Amniotic stem cell (primary cell): Measurements from ENCODE around the gene MYO16.

ENCODE experiments used
- DNase-seq: peaks from one replicate; lab custom pipeline; 2025; lab: John Stamatoyannopoulos, UW

The MYO16 gene

GRCh38 chr13:109243311-109243951 lies 614.0 kb downstream of the MYO16 start:
- peak; percentile 49 for DNase-seq

GRCh38 chr13:109244566-109244965 lies 615.2 kb downstream of the MYO16 start:
- DNase-seq: no peak

- no peak for DNase-seq
Observed at GRCh38 chr13:109246001-109246400, 616.6 kb downstream of the MYO16 start.

GRCh38 chr13:109249780-109250528 lies 620.5 kb downstream of the MYO16 start:
- no peak for DNase-seq

GRCh38 chr13:109251956-109252355 lies 622.5 kb downstream of the MYO16 start:
- DNase-seq: no peak

GRCh38 chr13:109253316-109253715 lies 623.9 kb downstream of the MYO16 start:
- DNase-seq: no peak

GRCh38 chr13:109254274-109254673 lies 624.9 kb downstream of the MYO16 start:
- no peak for DNase-seq

GRCh38 chr13:109255141-109255856 lies 625.9 kb downstream of the MYO16 start:
- DNase-seq: no peak

- DNase-seq: peak; percentile 82
Observed at GRCh38 chr13:109256866-109257760, 627.7 kb downstream of the MYO16 start.
